Amygdala (tissue), 56 donors: ENCODE data around the gene OLIG1.

ENCODE experiments used
- DNase-seq, 56 donors: peaks; one replicate each; lab custom pipeline; 2025; lab: John Stamatoyannopoulos, UW

Gene OLIG1

GRCh38 chr21:33029975-33030461 lies 39.9 kb upstream of the OLIG1 start:
- peak in 10 of 56 donors; percentile 7 to 47 (median 28) for DNase-seq

GRCh38 chr21:33030633-33031032 lies 39.3 kb upstream of the OLIG1 start:
- DNase-seq = peak in 6 of 56 donors; percentile 7 to 47 (median 26)

- DNase-seq = peak in 1 of 56 donors; percentile 10
These were observed 38.6 kb upstream of the OLIG1 start for GRCh38 chr21:33031152-33031911.

GRCh38 chr21:33032434-33033047 lies 37.4 kb upstream of the OLIG1 start:
- DNase-seq = no peak

- no peak for DNase-seq
These were observed 36.6 kb upstream of the OLIG1 start for GRCh38 chr21:33033094-33033951.

- DNase-seq = no peak
These were observed 36.0 kb upstream of the OLIG1 start for GRCh38 chr21:33033961-33034413.

GRCh38 chr21:33035147-33035546 lies 34.8 kb upstream of the OLIG1 start:
- no peak for DNase-seq

- DNase-seq = peak in 7 of 56 donors; percentile 8 to 37 (median 12)
These were observed 33.3 kb upstream of the OLIG1 start for GRCh38 chr21:33036430-33037162.

- DNase-seq = no peak
These were observed 32.4 kb upstream of the OLIG1 start for GRCh38 chr21:33037501-33037900.

GRCh38 chr21:33039536-33039935 lies 30.4 kb upstream of the OLIG1 start:
- peak in 54 of 56 donors; percentile 17 to 94 (median 73) for DNase-seq

GRCh38 chr21:33040215-33040614 lies 29.7 kb upstream of the OLIG1 start:
- no peak for DNase-seq

- no peak for DNase-seq
These were observed 28.0 kb upstream of the OLIG1 start for GRCh38 chr21:33041981-33042380.

- no peak for DNase-seq
These were observed 27.1 kb upstream of the OLIG1 start for GRCh38 chr21:33042812-33043211.

- no peak for DNase-seq
These were observed 23.5 kb upstream of the OLIG1 start for GRCh38 chr21:33046455-33046854.

- no peak for DNase-seq
These were observed 22.7 kb upstream of the OLIG1 start for GRCh38 chr21:33047231-33047630.

GRCh38 chr21:33051925-33052324 lies 18.0 kb upstream of the OLIG1 start:
- peak in 15 of 56 donors; percentile 12 to 56 (median 37) for DNase-seq

GRCh38 chr21:33053951-33054350 lies 16.0 kb upstream of the OLIG1 start:
- DNase-seq = no peak

GRCh38 chr21:33055991-33056390 lies 13.9 kb upstream of the OLIG1 start:
- DNase-seq = no peak

GRCh38 chr21:33057385-33057940 lies 12.5 kb upstream of the OLIG1 start:
- no peak for DNase-seq

- DNase-seq = peak in 34 of 56 donors; percentile 13 to 87 (median 37)
These were observed 11.4 kb upstream of the OLIG1 start for GRCh38 chr21:33058527-33058926.
